Progenitor cell of endocrine pancreas (in vitro differentiated cells): ENCODE results near the gene WFDC5. TPM values are rescaled to one million over a fixed set of nuclear protein-coding genes. Genes with fewer than 3 reads are reported as not detected.

Experiments
- DNase-seq: peaks from one replicate; pipeline ENCODE4 v3.0.0; 2021; ENCODE audit warnings: low spot score; ENCODE audit not compliant: unreplicated experiment
- H3K27ac Mint-ChIP-seq: 2 replicates; pipeline ENCODE4 v1.8.0; 2021; ENCODE audit warnings: mild to moderate bottlenecking, moderate library complexity, mixed read lengths
- H3K27me3 Mint-ChIP-seq: 2 replicates; pipeline ENCODE4 v1.8.0; 2021; ENCODE audit warnings: mixed read lengths
- H3K36me3 Mint-ChIP-seq: 2 replicates; pipeline ENCODE4 v1.8.0; 2022; ENCODE audit warnings: mixed read lengths; ENCODE audit not compliant: insufficient read depth
- H3K4me1 Mint-ChIP-seq: 2 replicates; pipeline ENCODE4 v1.8.0; 2021; ENCODE audit warnings: low read depth, mixed read lengths
- H3K4me3 Mint-ChIP-seq: 2 replicates; pipeline ENCODE4 v1.8.0; 2021; ENCODE audit warnings: low read depth, mild to moderate bottlenecking, moderate library complexity, mixed read lengths
- H3K9me3 Mint-ChIP-seq: 2 replicates; pipeline ENCODE4 v1.8.0; 2021; ENCODE audit warnings: low read depth, mixed read lengths
- total RNA-seq: library from RNA; stranded (reverse); gene quantifications from 2 replicates; pipeline ENCODE4 v1.2.1, GENCODE V29; 2021
- TF ChIP-seq, protein P1 (sequence below): fragments of 200-600 bp; sonication (generic); IDR thresholded peaks from one replicate; pipeline ENCODE4 v1.5.0; 2021; ENCODE audit warnings: antibody characterized with exemption, mild to moderate bottlenecking; ENCODE audit not compliant: unreplicated experiment

The WFDC5 gene
- total RNA-seq, 1 donor from 2014 or later, result not detected

DNA sequence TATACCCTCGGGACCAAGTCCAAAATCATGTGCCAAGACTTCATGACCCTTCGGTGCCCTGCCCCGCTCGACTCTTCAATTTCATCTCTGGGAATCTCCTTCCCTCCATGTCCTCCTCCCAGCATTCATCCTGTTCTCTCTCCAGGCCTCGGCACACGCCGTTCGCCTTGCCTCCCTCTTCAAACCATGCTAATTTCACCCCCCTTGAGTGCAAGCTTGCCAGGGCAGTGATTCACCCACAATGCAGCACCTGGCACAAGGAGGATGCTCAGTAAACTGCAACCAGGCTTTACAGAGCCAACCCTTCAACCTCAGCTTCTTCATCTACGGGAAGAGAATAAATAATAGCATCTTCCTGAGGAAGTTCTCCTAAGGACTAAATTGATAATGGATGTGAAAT is 18.2 kb downstream of the WFDC5 start:
- Mint-ChIP-seq H3K27ac (no peak overlapping the region), H3K4me3 (no peak overlapping the region), H3K4me1 (peaks cover 4% of the 10 kb centered on the region), H3K27me3 (peaks cover 45% of the 10 kb centered on the region), H3K36me3 (no peaks in the 10 kb centered on the region), H3K9me3 (no peaks in the 10 kb centered on the region)
- TF ChIP-seq, protein P1, sequence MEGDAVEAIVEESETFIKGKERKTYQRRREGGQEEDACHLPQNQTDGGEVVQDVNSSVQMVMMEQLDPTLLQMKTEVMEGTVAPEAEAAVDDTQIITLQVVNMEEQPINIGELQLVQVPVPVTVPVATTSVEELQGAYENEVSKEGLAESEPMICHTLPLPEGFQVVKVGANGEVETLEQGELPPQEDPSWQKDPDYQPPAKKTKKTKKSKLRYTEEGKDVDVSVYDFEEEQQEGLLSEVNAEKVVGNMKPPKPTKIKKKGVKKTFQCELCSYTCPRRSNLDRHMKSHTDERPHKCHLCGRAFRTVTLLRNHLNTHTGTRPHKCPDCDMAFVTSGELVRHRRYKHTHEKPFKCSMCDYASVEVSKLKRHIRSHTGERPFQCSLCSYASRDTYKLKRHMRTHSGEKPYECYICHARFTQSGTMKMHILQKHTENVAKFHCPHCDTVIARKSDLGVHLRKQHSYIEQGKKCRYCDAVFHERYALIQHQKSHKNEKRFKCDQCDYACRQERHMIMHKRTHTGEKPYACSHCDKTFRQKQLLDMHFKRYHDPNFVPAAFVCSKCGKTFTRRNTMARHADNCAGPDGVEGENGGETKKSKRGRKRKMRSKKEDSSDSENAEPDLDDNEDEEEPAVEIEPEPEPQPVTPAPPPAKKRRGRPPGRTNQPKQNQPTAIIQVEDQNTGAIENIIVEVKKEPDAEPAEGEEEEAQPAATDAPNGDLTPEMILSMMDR, result no peak
- DNase-seq, result no peak

DNA sequence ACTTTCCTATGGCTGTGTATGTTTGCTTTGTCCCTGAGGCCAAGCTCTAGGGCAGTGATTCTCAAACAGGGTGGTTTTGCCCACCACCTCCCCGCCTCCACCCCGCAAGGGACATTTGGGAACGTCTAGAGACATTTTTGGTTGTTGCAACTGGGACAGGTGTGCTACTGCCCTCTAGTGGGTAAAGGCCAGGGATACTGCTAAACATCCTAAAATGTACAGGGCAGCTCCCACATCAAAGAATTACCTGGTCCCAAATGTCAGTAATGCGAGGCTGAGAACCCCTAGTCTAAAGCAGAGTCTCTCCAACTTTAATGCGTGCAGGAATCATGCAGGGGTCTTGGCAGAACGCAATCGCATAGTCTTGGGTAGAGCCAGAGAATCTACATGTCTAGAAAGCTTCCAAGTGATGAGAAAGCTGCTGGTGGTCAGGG is 19.2 kb downstream of the WFDC5 start:
- Mint-ChIP-seq H3K9me3 (no peaks in the 10 kb centered on the region), H3K27ac (no peak overlapping the region), H3K27me3 (peaks cover 39% of the 10 kb centered on the region), H3K36me3 (no peaks in the 10 kb centered on the region), H3K4me1 (no peaks in the 10 kb centered on the region), H3K4me3 (no peak overlapping the region)
- no peak for DNase-seq
- TF ChIP-seq, protein P1, result peak; percentile 78

DNA sequence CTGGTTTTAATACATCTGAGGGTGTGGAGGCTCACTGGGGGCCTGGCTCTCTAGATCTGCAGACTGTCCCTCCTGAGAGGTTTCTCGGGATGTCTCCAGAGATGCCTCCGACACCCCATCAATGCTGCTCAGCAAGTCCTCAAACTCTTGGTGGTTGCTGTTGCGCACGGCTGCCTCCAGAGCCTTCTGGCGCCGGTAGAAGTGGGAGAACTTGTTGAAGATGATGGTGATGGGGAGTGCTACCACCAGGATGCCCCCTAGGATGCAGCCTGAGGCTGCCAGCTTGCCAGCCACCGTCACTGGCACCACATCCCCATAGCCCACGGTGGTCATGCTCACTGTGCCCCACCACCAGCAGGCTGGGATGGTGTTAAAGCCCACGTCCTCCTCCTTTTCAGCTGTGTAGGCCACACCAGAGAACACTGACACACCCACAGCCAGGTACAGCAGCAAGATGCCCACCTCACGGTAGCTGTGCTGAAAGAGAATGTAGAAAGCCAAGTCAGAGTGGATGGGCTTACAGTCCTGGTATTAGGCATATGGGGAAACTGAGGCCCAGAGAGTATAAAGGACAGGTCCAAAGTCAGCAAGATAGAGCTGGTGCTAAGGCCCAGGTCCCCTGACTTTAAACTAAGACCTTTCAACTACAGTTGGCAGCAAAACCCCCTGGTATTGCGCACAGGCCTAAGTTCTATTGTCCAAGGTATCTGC is 20.0 kb downstream of the WFDC5 start:
- peaks cover 32% of the 10 kb centered on the region for H3K27me3 Mint-ChIP-seq
- H3K9me3 Mint-ChIP-seq, result no peaks in the 10 kb centered on the region
- DNase-seq, result no peak
- H3K4me1 Mint-ChIP-seq, result no peaks in the 10 kb centered on the region
- H3K27ac Mint-ChIP-seq, result no peak overlapping the region
- H3K36me3 Mint-ChIP-seq, result no peaks in the 10 kb centered on the region
- TF ChIP-seq, protein P1, result no peak
- H3K4me3 Mint-ChIP-seq, result no peak overlapping the region

DNA sequence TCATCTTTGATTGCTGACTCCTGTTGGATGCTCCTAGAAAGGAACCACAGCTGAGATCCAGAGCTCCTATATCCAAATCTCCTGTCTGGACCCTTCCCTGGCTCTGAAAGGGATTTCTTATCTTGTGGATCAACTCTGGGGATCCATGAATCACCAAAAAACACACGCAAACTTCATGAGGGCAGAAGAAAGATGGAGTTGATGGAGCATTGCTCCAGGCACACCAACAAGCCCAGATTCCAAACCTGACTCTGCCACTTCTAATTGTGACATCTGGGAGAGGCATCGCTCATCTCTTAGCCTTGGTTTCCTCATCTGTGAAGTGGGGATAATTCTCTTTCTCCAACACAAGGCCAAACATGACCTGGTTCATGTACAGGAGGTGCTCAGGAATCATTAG is 20.8 kb downstream of the WFDC5 start:
- no peak for DNase-seq
- TF ChIP-seq, protein P1, result no peak
- no peaks in the 10 kb centered on the region for H3K36me3 Mint-ChIP-seq
- H3K4me3 Mint-ChIP-seq, result no peak overlapping the region
- H3K27ac Mint-ChIP-seq, result no peak overlapping the region
- H3K9me3 Mint-ChIP-seq, result no peaks in the 10 kb centered on the region
- no peaks in the 10 kb centered on the region for H3K4me1 Mint-ChIP-seq
- peaks cover 24% of the 10 kb centered on the region for H3K27me3 Mint-ChIP-seq

DNA sequence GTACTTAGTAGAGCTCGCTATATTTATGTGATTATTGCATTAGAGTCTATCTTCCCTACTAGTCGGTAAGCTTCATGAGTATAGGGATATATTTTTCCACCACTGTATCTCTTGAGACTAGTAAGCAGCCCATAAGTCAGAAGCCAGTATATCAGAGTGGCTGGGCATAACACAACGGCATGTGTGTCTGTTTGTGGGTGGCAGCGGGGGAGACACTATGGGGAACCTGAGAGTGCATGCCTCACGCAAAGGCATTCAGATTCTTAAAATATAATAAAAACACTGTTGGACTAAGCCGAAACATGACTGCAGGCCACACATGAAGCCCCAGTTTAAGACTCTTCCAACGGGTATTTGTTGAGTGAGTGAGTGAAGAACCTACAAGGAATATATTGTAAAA is 22.1 kb downstream of the WFDC5 start:
- H3K36me3 Mint-ChIP-seq, result no peaks in the 10 kb centered on the region
- H3K4me3 Mint-ChIP-seq, result no peak overlapping the region
- H3K27me3 Mint-ChIP-seq, result peaks cover 17% of the 10 kb centered on the region
- no peaks in the 10 kb centered on the region for H3K9me3 Mint-ChIP-seq
- no peak overlapping the region for H3K27ac Mint-ChIP-seq
- no peak for DNase-seq
- no peaks in the 10 kb centered on the region for H3K4me1 Mint-ChIP-seq
- TF ChIP-seq, protein P1, result no peak
